HG03378 (cell line): Measurements from ENCODE around the gene ELAPOR1.
"Not testable (repeated sequence)": the region's sequence is repeated elsewhere in the genome, so short reads cannot be mapped to it uniquely, and the experiment has no call there.

ENCODE experiments used
- ATAC-seq: cut with Tn5 transposase; IDR thresholded peaks from one replicate; pipeline ENCODE4 v1.9.1; 2021; ENCODE audit warnings: mild to moderate bottlenecking, moderate library complexity; ENCODE audit not compliant: unreplicated experiment

ELAPOR1 gene

GRCh38 chr1:109133815-109134214 lies 19.9 kb downstream of the ELAPOR1 start:
- ATAC-seq: peak; percentile 49

GRCh38 chr1:109134423-109134822 lies 20.5 kb downstream of the ELAPOR1 start:
- peak; percentile 30 for ATAC-seq

- no peak for ATAC-seq
Measured at GRCh38 chr1:109135940-109136339, 22.0 kb downstream of the ELAPOR1 start.

GRCh38 chr1:109136766-109137165 lies 22.9 kb downstream of the ELAPOR1 start:
- no peak for ATAC-seq

DNA sequence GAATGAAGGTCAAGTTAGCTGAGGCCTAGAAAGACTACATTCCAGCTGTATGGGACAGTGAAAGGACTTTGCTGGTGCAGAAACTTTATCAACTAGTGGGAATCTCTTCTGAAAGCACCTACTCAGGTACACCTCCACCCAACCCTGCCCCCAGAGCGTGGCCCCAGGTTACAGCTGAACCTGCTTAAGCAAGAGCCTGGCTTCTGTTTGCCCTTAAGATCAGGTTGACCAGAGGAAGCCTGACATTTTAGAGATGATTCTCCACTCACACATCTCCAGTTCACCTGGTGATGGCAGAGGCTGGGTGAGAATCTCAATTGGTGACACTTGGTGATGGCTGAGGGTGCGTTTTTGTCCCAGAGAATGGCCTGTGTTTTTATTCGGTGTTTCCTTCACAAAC lies 24.0 kb downstream of the ELAPOR1 start:
- ATAC-seq: no peak

GRCh38 chr1:109138358-109138757 lies 24.4 kb downstream of the ELAPOR1 start:
- no peak for ATAC-seq

GRCh38 chr1:109140392-109140791 lies 26.5 kb downstream of the ELAPOR1 start:
- no peak for ATAC-seq

- no peak for ATAC-seq
Measured at GRCh38 chr1:109142260-109142659, 28.3 kb downstream of the ELAPOR1 start.

- not testable (repeated sequence) for ATAC-seq
Measured at GRCh38 chr1:109142725-109143124, 28.8 kb downstream of the ELAPOR1 start.

DNA sequence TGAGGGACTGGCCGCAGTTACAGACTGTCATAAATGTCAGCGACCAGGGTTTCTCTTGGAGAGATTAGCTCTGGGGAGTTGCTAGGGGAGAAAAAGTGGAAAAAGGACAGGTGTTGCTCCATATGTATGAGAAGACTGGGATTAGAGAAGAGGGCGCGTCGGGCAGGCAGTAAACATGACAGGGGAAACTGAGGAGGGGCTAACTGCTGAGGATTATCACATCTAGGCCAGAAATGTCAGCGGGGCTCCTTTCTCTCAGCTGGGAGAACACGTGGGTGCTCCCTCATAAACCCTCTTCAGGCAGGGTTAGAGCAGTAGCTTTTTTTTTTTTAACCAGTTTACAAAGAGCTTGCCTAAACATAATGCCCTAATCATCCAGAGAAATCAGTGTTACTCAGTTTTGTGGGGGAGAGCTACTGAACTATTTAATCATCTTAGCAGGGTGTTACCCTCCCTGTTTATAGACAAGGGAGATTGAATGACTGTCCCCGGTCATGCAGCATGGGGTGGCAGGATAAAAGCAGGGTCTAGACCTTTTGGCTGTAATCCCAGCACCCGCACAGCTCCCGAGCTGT lies 35.2 kb downstream of the ELAPOR1 start:
- ATAC-seq: no peak

DNA sequence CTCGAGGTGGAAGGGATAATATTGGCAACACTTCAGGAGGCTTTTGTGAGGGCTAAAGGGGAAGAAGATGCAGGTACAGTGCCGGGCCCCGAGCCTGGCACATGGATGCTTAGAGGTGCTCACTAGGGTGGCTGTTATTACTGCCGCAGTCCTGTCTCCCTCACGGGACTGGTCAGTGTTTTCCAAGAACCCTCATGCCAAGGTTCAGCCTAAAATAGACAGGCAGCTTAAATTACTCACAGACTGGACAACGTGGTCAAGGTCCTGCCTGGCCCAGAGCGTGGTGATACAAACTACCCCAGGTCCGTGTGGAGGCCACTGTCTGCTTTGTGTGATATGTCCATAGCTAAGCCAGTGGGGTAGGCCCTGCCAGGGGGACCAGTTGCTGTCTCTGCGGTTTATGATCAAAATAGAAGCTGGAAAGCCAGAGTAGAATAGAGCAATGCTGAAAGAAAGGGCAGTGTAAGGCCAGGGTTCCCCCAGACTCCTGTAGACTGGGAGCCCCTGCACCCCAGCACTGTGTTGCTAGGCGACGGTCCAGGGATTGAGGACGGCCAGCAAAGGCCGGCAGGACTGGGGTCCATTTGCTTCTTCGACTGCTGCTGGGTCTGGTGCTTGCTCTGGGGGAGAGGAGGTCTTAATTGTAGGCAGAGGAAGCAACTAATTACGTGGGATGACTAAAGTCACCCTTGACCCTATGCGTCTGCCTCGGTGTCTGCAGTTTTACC lies 36.1 kb downstream of the ELAPOR1 start:
- no peak for ATAC-seq

GRCh38 chr1:109151146-109151990 lies 37.5 kb downstream of the ELAPOR1 start:
- no peak for ATAC-seq

- ATAC-seq: no peak
Measured at GRCh38 chr1:109152196-109152595, 38.3 kb downstream of the ELAPOR1 start.

- ATAC-seq: no peak
Measured at GRCh38 chr1:109156916-109157385, 43.0 kb downstream of the ELAPOR1 start.

DNA sequence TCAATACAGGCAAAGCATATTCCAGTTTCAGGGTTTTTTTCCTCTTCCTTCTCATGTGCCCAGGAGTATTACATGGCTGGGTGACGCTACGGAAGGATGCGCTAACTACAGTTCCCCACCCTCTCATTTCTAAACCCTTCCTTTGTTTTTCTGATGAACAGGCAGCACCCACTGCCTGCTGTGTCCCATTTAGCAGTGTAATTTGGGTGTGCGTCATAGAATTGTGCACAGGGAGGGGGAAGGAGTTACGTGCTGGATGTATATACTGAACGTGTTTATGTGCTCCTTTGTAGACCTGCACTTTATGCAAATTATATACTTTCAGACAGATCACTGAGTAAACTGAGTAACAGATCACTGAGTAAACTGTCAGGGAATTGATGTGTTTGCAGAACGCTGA lies 44.5 kb downstream of the ELAPOR1 start:
- ATAC-seq: no peak

- no peak for ATAC-seq
Measured at GRCh38 chr1:109159326-109159725, 45.4 kb downstream of the ELAPOR1 start.

GRCh38 chr1:109160071-109160840 lies 46.3 kb downstream of the ELAPOR1 start:
- no peak for ATAC-seq

GRCh38 chr1:109161858-109162606 lies 48.1 kb downstream of the ELAPOR1 start:
- peak; percentile 75 for ATAC-seq

DNA sequence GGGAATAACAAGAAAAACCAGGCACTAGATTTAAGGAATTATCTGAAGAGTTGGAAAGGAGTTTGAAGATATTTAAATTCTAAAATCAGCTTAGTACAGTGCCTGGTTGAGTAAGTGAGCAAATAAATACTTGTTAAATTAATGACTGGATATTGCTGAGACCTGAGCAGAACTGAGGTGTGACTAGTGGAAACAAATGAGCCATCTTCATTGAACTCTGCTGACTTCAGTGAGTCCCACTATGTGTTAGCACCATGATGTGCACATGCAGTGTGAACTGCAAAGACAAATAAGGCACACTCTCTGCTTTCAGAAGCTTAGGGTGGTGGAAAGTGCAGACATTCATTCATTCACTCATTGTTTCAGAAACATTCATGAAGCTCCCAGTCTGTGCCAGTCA lies 48.7 kb downstream of the ELAPOR1 start:
- no peak for ATAC-seq

DNA sequence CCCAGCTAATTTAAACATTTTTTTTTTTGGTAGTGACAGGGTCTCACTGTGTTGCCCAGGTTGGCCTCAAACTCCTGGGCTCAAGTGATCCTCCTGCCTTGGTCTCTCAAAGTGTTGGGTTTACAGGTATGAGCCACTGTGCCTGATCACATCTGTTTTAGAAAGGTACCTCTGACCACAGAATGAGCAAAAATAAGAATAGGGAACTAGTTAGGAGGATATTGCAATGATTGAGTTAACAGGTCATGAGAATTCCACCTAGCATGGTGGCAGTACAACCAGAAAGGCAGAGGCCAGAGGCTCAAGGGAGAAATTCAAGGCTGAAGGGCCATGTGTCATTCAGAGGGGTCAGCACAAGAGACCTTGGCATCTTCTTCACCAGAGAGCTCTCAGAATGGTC lies 49.6 kb downstream of the ELAPOR1 start:
- no peak for ATAC-seq
